GM19438 (cell line): Measurements from ENCODE around the gene THEMIS2.

Source experiments
- ATAC-seq: cut with Tn5 transposase; IDR thresholded peaks from one replicate; pipeline ENCODE4 v1.9.1; 2021; ENCODE audit warnings: low read depth; ENCODE audit not compliant: unreplicated experiment

Gene THEMIS2

DNA sequence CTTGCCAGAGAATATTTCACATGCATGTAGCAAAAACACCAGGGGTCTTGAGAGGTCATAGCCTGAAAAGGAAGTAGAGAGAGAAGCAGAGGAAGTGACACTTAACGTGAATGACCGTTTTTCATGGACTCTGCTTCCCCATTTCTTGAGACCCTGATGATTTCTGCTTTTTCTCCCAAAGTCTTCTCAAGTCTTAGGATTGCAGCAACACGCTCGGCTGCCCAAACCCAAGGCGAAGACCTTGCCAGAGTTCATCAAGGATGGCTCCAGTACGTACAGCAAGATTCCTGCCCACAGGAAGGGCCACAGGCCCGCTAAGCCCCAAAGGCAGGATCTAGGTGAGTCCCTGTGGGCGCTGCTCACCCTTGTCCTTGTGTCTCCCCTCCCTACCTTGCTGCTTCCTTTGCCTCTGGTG is 12.8 kb downstream of the THEMIS2 start:
- no peak for ATAC-seq

DNA sequence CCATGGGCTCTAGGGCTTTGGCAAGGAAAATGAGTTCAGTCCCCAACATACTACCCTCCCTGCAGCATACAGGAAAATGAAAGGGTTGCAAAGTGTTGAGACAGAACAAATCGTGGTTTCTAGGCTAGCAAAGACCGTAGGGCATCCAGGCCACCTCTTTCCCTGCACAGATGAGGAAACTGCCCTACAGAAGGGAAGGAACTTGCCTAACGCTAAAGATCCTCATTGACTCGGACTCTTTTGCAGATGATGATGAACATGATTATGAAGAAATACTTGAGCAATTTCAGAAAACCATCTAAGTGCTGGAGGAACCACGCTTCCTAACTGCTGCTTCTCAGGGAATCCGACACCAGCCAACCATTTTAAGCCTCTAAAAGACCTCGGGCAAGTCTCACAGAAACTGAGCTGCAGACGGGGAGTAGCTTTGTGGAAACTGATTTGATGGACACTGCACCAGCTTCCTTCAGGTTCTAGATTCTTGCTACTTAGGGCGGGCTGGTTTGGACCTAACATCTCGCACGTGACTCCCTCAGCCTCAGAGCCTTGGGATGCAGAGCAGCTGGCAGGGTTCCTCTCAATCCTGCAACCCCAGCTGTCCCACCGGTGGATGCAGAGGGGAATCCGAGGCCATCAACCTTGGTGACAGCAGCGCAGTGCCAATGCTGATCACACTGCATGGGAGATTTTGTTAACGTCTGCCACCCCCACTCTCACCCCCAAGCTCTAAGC is 13.4 kb downstream of the THEMIS2 start:
- no peak for ATAC-seq

DNA sequence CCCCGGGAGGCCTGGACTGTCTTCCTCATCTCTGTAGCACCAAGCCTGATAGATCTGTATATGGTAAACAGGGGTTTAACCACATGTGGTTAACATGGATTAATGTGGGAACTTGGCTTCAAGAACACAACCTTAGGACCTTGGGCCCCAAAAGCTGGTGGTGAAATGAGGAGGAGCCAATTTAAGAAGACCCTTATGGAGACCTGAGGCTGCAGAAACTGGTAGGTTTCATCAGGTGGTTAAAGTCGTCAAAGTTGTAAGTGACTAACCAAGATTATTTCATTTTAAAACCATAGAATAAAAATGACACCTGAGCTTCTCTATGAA is 14.0 kb downstream of the THEMIS2 start:
- no peak for ATAC-seq

DNA sequence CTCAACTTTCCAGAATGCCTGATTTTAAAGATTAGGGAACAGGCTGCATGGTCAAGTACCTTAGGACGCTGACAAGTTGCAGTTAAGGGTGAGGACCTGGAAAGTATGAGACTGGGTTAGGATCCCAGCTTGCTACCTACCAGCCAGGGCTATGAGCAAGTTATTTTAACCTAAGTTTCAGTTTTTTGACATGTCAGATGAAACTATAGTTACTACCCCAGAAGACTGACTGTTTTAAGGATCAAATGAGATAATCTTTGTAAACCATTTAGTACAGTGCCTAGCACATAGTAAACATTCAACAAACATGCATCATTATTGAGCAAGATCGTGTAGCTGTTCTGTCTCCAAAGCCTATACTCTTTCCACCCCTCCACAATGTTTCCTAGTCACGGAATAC is 14.4 kb downstream of the THEMIS2 start:
- no peak for ATAC-seq

DNA sequence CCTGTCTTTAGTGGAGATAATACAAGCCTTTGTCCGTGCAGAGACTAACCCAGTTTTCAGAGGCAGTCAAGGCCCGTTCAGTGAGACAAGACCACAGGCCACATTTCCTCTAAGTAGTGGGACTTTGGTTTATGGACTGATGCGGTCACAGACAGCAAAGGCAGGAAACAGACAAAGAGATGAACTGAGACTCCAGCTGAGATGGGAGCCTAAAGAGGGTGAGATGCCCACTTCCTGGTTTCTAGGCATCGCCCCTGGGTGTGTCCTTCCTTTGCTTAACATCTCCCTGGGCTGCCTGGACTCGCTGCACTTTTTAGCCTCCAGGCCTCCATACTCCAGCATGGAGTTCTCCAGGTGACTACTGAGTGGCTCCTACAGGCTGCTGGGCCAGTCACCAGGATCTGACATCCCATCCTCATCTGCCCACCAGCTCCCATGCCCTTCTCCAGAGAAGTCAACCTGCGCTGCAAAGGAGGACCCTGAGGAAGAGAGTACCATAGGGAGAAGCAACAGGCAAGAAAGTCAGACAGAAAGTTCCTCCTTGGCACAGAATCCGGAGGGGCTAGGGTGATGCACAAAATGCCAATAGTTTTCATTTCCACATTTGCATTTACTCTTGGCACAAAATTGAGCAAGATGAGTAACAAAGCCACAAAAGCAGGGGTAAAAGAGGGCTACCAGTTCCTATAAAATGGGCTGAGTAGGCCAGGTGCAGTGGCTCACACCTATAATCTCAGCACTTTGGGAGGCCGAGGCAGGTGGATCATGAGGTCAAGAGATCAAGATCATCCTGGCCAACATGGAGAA is 15.1 kb downstream of the THEMIS2 start:
- ATAC-seq: no peak

DNA sequence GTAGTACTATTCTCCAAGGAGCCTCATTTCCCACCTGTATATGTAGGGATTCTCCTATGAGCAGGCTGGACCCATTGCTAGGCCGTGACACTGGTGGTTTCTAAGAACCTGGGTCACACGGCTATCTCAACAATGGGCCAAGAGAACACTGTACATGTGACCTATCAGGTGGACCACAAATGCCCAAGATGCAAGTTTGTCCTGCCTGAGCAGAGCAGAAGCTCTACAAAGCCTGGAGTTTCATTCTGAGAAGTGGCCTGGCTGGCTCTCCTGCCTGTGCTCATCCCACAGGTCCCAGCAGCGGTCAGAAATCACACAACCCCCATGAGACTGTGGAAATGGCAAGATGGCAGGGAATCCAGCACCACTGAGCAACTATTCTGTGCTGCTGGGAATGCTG is 17.2 kb downstream of the THEMIS2 start:
- no peak for ATAC-seq

DNA sequence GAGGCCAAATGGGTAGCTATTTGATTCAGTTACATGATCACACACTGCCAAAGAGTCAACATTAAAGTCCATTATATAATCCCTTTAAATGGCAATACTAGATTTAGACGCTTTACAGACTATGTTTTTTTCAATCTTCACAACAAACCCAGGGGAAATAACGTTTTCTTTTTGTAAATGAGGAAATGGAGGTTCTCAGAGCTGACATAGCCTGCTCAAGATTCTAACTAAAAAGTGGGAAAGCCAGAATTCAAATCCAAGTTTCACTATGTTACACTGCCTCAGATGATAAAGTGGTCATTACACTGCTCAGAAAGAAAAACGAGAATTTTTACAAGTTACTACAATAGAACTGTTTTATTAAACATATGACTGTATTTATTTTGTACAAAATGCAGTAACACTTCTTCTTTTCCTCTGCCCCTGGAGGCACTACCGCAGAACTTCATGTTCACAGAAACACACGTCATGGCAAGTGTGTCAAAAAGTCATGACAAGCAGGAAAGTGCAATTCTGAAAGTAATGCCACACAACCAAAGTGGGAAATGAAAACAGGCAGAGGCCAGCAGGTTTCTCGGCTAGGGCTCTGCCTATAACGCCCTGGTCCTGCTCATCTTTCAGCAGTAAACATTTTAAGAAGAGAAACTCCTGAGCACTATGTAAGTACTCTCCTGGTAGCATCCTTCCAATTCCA is 19.0 kb downstream of the THEMIS2 start:
- ATAC-seq: no peak

DNA sequence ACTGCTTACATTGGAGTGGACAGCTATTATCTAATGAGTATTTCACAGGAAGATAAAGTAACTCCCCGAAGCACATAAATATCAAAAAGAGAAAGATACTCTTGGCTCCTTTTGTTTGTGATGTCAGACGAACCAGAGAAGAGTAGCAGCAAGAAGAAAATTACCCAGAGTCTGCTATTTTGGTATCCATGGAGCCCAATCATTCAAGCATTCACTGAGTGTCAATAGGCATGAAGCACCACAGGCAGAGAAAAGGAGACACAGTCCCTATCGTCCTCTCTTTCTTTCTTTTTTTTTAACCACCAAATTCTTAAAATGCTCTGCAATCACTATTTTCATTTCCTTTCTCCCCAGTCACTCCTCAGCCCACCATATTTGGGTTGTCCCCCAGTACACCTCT is 22.2 kb downstream of the THEMIS2 start:
- no peak for ATAC-seq

DNA sequence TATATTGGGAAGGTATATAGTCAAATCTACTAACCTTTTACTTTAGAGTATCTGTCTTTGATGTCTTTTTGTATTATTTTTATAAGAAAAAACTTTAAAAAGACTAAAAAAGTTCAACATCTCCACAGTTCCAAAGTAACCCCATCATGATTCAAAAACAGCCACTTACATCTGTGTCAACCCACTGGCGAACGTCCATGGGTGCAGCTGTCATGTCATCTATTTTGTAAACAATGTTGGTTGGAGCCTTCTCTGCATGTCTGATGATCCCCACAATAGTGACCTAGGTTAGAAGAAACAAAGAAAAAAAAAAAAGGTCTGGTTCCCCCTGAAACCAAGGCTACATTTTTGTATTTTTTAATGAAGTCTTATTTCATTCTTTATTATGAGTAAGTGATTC is 34.4 kb downstream of the THEMIS2 start:
- ATAC-seq: no peak

DNA sequence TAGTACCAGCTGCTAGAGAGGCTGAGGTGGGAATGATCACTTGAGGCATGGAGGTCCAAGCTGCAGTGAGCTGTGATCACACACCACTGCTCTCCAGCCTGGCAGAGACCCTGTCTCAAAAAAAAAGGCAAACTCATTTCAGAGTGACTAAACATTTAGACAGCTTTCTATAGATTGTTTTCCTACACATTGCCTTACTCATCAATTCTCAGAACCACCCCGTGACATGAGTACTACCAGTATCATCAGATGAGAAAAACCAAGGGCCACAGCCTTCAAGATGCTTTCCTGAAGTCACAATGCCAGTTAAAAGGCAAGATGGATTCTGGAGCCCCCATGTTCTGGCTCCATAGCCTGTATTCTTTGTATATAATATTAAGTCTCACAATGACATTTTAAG is 40.1 kb downstream of the THEMIS2 start:
- no peak for ATAC-seq

DNA sequence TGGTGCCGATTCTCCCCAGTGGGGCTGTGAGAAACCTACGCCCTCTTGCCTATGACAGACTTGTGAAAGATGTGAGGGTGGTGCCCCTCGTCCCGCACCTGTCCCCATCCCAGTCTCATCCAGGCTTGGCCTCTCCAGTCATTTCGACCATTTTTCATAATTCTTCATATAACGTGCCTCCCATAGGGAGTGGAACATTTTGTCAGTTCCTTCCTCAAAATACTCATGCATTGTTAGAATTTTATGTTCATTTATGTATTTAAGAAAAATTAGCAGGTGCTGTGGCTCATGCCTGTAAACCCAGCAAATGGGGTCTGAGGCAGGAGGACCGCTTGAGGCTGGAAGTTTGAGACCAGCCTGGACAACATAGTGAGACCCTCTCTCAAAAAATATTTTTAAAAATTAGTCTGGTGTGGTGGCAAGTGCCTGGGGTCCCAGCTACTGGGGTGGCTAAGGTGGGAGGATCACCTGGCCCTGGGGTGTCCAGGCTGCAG is 42.8 kb downstream of the THEMIS2 start:
- no peak for ATAC-seq

DNA sequence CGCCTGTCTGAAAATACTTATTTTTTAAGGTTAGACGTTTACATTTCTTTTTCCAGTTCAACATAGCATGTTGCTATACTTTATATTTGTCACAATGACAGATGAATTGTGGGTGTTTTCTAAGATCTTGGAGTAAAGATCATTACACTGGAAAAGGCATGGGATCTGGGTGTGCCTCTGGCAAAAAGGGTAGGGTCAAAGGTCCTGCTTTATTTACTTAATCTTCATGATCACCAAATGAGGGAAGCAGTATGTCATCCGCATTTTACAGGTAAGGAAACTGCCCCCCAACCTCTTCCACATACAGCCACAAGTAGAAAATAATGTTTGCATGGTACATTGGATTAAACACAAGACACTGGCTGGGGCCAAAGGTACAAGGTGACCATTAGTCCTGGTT is 49.9 kb downstream of the THEMIS2 start:
- no peak for ATAC-seq

DNA sequence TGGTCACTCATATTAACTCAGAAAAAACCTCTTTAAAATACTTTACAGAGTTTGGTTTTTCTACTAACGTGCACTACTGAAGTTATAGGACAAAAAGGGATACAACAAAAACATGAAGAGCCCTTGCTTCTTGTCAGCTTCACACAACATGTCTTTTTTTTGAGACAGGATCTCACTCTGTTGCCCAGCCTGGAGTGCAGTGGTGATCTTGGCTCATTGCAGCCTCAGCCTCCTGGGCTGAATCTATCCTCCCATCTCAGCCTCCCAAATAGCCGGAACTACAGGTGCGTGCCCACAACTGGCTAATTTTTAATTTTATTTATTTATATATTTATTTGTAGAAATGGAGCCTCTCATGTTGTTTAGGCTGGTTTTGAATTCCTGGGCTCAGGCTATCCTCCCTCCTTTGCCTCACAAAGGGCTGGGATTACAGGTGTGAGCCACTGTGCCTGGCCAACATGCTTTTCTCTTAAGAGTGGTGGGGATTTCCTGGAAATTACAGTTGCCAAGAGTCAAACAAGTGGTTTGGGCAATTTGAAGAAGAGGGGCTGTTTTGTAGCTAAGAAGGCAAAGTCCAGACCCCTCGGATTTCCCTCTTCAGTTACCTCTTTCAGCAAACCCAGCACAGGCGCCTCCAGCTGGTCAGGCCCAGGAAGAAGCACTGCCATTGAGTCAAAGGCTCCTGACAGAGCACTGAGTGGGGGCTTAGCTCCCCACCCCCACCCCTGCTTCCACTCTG is 56.0 kb downstream of the THEMIS2 start:
- no peak for ATAC-seq

DNA sequence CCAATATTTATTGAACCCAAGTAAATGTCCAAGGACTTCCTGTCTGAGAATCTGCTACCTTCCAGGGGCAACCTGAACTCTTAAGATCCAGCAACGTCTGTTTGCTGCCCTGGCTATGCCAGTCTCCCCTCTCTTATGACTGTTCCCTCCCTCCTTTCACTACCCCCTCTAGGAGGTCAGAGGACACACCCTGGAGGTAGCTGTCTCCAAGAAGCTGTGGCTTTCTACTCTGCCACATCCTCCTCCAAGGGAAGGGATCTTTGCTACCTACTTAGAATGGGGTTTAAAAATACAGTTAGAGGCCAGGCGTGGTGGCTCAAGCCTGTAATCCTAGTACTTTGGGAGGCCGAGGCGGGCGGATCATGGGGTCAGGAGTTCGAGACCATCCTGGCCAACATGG is 58.8 kb downstream of the THEMIS2 start:
- no peak for ATAC-seq

DNA sequence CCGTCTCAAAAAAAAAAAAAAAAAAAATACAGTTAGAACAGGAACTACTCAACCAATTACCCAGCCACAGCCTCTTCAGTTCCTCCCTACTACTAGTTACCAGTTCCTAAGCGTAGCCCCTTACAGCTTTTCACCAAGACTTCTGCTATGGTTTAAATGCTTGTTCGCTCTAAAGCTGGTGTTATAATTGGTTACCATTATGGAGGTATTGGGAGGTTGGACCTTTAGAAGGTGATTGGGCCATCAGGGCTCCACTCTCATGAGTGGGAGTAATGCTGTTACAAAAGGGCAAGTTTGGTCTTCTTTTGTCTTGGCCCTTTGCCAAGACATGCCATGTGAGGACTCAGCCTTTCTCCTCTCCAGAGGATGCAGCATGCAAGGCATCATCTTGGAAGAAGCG is 59.4 kb downstream of the THEMIS2 start:
- ATAC-seq: no peak

DNA sequence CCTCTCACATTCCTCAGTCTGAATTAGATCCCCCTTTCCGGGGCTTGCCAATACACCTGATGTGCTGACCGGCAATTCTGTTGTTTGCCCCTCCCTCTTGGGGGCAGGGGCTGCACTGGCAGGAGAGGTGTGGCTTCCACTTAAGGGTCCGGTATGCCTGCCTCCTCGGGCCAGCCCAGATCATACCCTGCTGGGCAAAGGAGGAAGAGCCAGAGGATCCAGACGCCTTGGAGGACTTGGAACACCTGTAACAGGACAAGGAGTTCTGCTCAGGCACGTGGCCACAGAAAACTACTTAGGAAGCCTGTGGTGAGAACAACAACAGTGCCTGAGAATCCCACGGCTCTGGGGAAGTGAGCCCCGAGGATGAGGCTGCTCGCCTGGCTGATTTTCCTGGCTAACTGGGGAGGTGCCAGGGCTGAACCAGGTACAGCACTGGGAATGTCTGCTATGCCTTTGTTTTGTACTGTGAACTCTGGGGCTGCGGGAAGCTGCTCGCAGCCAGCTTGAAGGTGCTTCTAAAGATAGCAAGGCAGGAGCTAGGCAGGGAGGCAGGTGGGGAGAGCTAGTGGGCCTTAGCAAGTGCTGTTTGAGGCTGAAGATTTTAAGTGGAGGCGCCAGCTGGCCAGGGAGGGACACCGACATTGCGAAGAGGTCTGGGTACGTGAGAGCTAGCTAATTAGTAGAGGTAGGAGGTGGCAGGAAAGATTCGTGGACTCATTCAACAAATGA is 62.6 kb downstream of the THEMIS2 start, which contains the start of gene SMPDL3B:
Gene SMPDL3B (plus strand): TSS at position 183 of the 732 bp plus-strand sequence. CDS start 184 bp downstream, at position 367.
- no peak for ATAC-seq

DNA sequence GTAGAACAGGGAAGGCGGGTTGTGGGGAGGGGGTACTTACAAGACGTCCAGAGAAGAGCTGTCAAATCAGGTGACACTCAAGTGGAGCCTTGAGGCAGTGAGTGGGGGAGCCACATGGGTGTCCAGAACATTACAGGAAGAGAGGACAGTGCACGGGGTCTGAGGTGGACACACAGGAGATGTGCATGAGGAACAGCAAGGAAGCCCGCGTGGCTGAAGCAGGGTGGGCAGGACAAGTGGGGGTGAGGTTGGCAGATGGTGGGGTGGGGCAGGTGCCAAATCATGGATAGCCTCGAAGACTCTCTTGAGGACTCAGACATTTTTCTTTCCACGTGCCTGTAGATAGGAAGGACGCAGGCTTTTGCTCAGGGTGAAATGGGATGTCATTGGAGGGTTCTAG is 63.4 kb downstream of the THEMIS2 start:
- no peak for ATAC-seq
